HG02678 (cell line): Measurements from ENCODE around the gene TADA3.
A peak's percentile ranks its signal among the peaks of the same experiment; 100 is the strongest.
"Not testable (repeated sequence)": the region's sequence is repeated elsewhere in the genome, so short reads cannot be mapped to it uniquely, and the experiment has no call there.

Source experiments
- ATAC-seq: cut with Tn5 transposase; IDR thresholded peaks from one replicate; pipeline ENCODE4 v1.9.1; 2021; ENCODE audit warnings: mild to moderate bottlenecking, moderate library complexity; ENCODE audit not compliant: unreplicated experiment

TADA3 gene

DNA sequence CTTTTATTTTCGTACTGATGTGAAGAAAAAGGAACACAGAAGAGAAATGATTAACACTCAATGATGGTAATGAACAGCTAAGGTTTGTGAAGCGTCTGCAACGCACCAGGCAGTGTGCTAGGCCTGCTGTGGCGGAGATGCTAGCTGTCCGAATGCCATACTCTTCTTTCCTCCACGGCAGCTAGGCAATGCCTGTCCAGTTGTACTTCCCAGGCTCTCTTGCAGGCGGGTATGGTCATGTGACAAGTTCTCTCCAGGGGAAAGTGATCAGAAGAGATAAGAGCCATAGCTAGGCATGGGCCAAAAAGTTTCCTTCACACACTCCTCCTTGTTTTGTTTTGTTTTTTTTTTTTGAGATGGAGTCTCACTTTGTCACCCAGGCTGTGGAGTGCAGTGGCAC lies 6.7 kb downstream of the TADA3 start:
- no peak for ATAC-seq

GRCh38 chr3:9784965-9785364 lies 7.3 kb downstream of the TADA3 start:
- no peak for ATAC-seq

- ATAC-seq: no peak
These were observed 8.3 kb downstream of the TADA3 start for GRCh38 chr3:9783954-9784353.

GRCh38 chr3:9782770-9783169 lies 9.5 kb downstream of the TADA3 start:
- no peak for ATAC-seq

GRCh38 chr3:9781978-9782603 lies 10.2 kb downstream of the TADA3 start:
- no peak for ATAC-seq

GRCh38 chr3:9781551-9781950 lies 10.7 kb downstream of the TADA3 start:
- ATAC-seq: no peak

DNA sequence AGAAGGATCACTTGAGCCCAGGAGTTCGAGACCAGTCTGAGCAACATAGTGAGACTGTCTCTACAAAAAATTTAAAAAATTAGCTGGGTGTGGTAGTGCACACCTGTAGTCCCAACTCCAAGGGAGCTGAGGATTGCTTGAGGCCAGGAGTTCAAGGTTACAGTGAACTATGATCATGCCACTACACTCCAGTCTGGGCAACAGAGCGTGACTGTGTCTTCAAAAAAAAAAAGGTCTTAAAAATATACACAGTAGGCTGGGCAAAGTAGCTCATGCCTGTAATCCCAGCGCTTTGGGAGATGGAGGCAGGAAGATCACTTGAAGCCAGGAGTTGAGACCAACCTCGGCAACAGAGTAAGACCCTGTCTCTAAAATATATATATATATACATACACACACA lies 11.4 kb downstream of the TADA3 start:
- no peak for ATAC-seq

GRCh38 chr3:9780458-9780812 lies 11.8 kb downstream of the TADA3 start:
- ATAC-seq: peak; percentile 8

DNA sequence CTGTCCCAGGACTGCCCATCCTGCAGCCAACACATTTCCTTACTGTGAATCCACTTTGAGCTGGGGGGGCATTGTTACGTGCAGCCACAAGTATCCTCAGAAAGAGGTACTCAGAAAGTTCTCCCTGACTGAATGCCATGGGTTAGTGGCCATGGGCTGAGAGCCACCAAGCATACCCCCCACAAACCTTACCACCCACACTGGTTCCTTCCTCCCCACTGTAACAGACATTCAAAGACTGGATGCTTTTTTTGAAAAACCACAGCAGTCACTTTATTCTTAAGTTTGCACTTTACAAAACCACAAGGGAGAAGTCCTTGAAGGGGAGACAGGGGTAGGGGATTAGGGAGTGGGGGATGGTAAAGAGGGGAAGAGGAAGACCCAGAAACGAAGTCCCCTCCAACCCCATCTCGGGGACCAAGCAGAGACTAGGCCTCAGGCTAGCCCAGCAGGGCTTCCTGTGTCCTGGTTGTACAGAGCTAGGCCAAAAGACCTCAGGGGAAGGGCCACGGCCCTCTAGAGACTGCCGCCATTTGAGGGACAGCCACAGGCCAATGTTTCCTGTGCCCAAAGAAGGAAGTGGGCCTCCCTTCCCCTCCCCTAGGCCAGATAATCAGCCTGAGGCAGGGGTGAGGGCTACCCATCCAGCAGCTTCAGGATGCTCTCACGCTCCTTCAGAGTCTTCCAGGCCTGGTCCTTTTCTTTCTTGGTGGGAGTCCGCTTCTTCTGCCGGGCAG lies 12.4 kb downstream of the TADA3 start:
- peak; percentile 59 for ATAC-seq

- ATAC-seq: no peak
These were observed 13.1 kb downstream of the TADA3 start for GRCh38 chr3:9779075-9779593.

- no peak for ATAC-seq
These were observed 13.9 kb downstream of the TADA3 start for GRCh38 chr3:9778143-9779074.

GRCh38 chr3:9777694-9778021 lies 14.6 kb downstream of the TADA3 start:
- ATAC-seq: no peak

DNA sequence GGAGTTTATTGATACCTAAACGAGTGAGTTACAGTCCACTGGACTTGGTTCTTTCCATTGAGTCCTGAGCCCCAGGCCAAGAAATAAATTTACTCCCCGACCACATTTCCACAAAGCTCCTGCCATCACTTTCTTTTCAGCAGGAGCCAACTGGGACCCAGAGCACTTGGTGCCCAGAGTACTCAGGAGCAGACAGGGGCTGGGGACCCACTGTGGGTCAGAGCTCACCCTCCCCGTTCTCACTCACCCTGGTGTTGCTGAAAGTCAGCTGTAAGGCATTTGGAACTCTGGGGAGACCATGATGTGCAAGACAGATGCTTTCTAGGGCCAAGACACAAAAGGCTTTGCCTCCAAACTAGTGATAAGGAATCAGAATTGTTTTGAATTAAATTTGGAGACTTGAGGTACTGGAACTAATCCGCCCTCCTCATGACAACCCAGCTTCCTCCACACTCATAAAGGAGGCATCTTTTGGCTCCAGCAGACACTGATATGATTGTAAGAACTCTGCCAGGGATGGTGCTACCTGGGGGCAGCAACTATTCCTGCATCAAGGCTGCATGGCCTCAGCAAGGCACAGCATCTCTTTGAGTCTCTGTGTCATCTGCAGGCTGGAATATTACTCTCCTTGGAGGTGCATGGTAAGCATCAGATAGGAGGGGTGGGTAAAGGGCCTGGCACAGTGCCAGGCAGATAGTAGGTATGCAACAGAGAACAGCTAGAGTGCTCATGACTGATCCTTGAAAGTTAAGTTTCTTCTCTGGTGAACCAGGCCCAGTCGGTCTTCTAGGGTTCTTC lies 15.2 kb downstream of the TADA3 start:
- no peak for ATAC-seq

DNA sequence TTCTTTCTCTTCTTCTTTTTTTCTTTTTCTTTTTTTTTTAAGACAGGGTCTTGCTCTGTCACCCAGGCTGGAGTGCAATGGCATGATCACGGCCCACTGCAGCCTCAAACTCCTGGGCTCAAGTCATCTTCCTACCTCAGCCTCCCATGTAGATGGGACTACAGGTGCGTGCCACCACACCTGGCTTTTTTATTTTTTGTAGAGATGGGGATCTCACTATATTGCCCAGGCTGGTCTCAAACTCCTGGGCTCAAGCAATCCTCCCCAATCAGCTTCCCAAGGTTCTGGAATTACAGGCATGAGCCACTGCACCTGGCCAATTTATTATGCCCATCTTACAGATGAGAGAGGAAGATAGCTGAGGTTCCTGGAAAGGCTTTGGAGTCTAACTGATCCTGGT lies 21.3 kb downstream of the TADA3 start:
- ATAC-seq: not testable (repeated sequence)

- no peak for ATAC-seq
These were observed 21.9 kb downstream of the TADA3 start for GRCh38 chr3:9770276-9770812.

- ATAC-seq: peak; percentile 68
These were observed 22.6 kb downstream of the TADA3 start, which contains the start of gene CAMK1 for GRCh38 chr3:9769426-9770275. Gene CAMK1, minus strand, starts transcription at chr3:9769947. Its CDS starts 2,198 bp downstream, at chr3:9767749.

GRCh38 chr3:9769012-9769411 lies 23.3 kb downstream of the TADA3 start:
- no peak for ATAC-seq

DNA sequence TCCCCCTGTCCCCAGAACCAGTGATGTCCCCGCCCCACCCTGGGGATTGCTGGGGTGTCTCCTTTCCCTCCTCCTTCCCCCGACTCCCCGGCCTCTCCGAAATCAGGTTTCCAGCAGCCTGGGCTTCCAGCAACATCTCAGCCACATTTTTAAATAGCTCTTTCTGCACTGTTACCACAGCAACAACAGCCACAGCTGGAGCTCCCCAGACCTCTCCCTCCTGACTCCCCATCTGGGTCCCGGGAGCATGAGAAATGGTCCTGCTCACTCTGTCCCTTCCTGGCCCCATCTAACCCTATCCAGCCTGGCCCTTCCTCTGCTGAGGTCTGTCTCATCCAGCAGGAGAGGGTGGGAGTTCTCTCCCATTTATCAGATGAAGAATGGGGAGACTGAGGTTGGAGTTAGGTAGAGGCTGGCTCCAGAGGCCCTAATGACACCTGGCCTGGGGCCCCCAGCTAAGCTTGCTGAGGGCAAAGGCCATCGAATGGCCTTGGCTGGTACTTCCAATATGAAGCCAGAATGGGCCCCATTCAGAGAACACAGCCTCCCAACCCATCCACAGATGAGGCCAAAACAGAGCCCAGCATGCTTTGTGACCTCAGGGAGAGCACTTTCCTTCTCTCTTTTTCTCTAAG lies 24.0 kb downstream of the TADA3 start:
- ATAC-seq: no peak

- no peak for ATAC-seq
These were observed 24.9 kb downstream of the TADA3 start for GRCh38 chr3:9767418-9767817.
